GM13976 (cell line): ENCODE measurements around the gene HIVEP3.

Source experiments
- DNase-seq: peaks from one replicate; pipeline ENCODE4 v3.0.0; 2012; ENCODE audit warnings: low spot score
- CTCF ChIP-seq: IDR thresholded peaks from 2 replicates; pipeline ENCODE4 v1.5.1; 2012; ENCODE audit warnings: borderline replicate concordance, mild to moderate bottlenecking; ENCODE audit not compliant: insufficient read depth; ENCODE audit errors: extremely low read depth, missing control alignments, control extremely low read depth
- in situ Hi-C: fragments of 300-500 bp; cut with MboI; formaldehyde crosslinking; loops from one replicate; pipeline ENCODE4 v1.12.0; 2022; ENCODE audit warnings: low sequenced_read_pairs, mixed read lengths, inconsistent platforms; ENCODE audit not compliant: unreplicated experiment

HIVEP3 gene

GRCh38 chr1:41853907-41854306 lies 64.8 kb downstream of the HIVEP3 start:
- no peak for TF ChIP-seq CTCF
- in situ Hi-C loops, result no loop called here
- DNase-seq, result no peak

DNA sequence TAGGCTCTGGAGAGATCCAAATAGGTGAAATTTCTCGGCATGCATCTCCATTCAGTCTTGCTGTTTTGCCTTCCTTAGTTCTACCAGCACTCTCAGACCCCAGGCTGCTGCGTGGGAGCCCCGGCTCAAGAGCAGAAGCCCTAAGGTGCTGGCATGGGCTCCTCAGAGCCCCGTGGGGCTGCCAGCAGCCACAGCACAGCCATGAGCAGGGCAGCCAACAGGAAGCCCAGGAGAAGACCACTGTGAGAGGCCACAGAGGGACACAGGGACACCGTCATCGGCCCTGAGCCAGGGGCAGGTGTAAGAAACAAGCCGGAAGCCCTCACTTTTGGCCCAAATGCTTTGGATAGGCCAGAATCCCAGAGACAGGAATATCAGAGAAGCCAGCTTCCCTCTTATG lies 66.6 kb downstream of the HIVEP3 start:
- in situ Hi-C loops, result no loop called here
- no peak for DNase-seq
- TF ChIP-seq CTCF, result no peak

DNA sequence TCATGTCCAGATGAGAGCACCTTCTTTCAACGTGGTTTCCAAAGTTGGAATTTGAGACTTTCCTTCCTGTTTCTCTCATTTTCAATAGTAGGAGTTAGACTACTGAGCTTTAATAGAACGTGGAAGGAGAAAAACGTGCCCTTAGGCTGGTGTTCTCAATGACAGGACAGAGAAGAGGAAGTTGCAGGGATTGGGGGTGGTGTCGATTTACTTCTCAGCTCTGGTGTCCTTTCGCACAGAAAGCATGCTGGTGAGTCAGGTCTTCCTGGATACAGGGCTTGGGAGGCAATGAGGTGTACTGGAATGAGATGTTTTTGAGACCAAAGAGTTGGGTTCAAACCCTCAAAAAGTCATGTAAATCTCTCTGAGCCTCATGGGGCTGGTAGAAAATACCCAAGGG lies 67.1 kb downstream of the HIVEP3 start:
- in situ Hi-C loops, result no loop called here
- DNase-seq, result no peak
- TF ChIP-seq CTCF, result no peak

DNA sequence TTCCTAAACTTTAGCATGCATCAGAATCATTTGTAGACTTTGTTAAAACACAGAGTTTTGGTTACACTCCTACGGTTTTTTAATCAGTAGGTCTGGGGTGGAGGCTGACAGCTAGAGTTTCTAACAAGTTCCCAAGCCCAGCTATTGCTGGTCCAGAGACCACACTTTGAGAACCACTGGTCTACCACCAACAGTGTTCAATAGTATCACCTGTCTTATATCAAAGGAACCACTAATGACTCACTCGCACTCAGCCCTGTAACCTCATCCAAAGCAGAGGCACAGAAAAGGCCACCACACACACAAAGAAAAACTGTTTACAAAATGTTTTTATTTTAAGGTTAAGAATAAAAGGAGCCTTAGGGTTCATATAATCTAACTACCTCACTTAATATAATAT lies 68.7 kb downstream of the HIVEP3 start:
- TF ChIP-seq CTCF, result no peak
- in situ Hi-C loops, result no loop called here
- no peak for DNase-seq

- DNase-seq, result no peak
- in situ Hi-C loops, result no loop called here
- no peak for TF ChIP-seq CTCF
Measured at GRCh38 chr1:41849211-41849759, 69.4 kb downstream of the HIVEP3 start.

- in situ Hi-C loops, result no loop called here
- TF ChIP-seq CTCF, result no peak
- DNase-seq, result no peak
Measured at GRCh38 chr1:41848216-41848952, 70.3 kb downstream of the HIVEP3 start.
